ENCODE results near the gene OR8D2. TPM values are rescaled to one million over a fixed set of nuclear protein-coding genes. Genes with fewer than 3 reads are reported as not detected.

The OR8D2 gene
- total and polyA plus RNA-seq, 10 of the 15 experiments (the other 5 are each of a cell fraction or from before 2014, with no cell fraction given), result not detected

- TF ChIP-seq ZBTB4 (CRISPR knock-in tag; IDR thresholded peaks at IDR 0.05), result no peak
- no peak for TF ChIP-seq BHLHE40 (IDR thresholded peaks at IDR 0.05; ENCODE audit: borderline replicate concordance in 1 of 2, low read depth in 2 of 2, low read length in 1 of 2)
- no peak for TF ChIP-seq NR2C1 (IDR thresholded peaks at IDR 0.05)
- TF ChIP-seq ELK1 (IDR thresholded peaks at IDR 0.05; ENCODE audit: low read depth, low read length), result no peak
- TF ChIP-seq ZNF622 (IDR thresholded peaks at IDR 0.05), result no peak
- TF ChIP-seq CEBPZ (IDR thresholded peaks at IDR 0.05; ENCODE audit: low read depth, low read length), result no peak
Observed at GRCh38 chr11:124311269-124311668, 8.7 kb downstream of the OR8D2 start (continued).

Measured in GM12878 (cell line).